Mucosa of rectum (tissue), 2 donors: ENCODE results near the gene PSMB10.

ENCODE experiments used
- H3K27ac ChIP-seq, 2 donors: one replicate each; pipeline ENCODE4 v1.7.0; 2013; ENCODE audit warnings: inconsistent platforms in 2 of 2, low read depth in 2 of 2, low read length in 2 of 2
- H3K27me3 ChIP-seq, 2 donors: one replicate each; pipeline ENCODE4 v1.7.0; 2013; ENCODE audit warnings: low read length in 2 of 2; ENCODE audit not compliant: control insufficient read depth in 2 of 2, insufficient read depth in 2 of 2
- H3K36me3 ChIP-seq, 2 donors: one replicate each; pipeline ENCODE4 v1.7.0; 2013; ENCODE audit warnings: low read length in 2 of 2; ENCODE audit not compliant: control insufficient read depth in 2 of 2, insufficient read depth in 2 of 2
- H3K4me1 ChIP-seq, 2 donors: one replicate each; pipeline ENCODE4 v1.7.0; 2013; ENCODE audit warnings: low read length in 2 of 2, mild to moderate bottlenecking in 1 of 2; ENCODE audit not compliant: control insufficient read depth in 2 of 2, insufficient read depth in 2 of 2
- H3K4me3 ChIP-seq, 2 donors: one replicate each; pipeline ENCODE4 v1.7.0; 2013; ENCODE audit warnings: low read length in 2 of 2
- H3K9ac ChIP-seq, 2 donors: one replicate each; pipeline ENCODE4 v1.7.0; 2013; ENCODE audit warnings: low read length in 2 of 2, low read depth in 1 of 2, mild to moderate bottlenecking in 1 of 2
- H3K9me3 ChIP-seq, 2 donors: one replicate each; pipeline ENCODE4 v1.7.0; 2013; ENCODE audit warnings: low read length in 2 of 2; ENCODE audit not compliant: control insufficient read depth in 2 of 2
- donor health status: healthy.
- donor health status: Normal muscosa, but diverticular disease.

Gene PSMB10

DNA sequence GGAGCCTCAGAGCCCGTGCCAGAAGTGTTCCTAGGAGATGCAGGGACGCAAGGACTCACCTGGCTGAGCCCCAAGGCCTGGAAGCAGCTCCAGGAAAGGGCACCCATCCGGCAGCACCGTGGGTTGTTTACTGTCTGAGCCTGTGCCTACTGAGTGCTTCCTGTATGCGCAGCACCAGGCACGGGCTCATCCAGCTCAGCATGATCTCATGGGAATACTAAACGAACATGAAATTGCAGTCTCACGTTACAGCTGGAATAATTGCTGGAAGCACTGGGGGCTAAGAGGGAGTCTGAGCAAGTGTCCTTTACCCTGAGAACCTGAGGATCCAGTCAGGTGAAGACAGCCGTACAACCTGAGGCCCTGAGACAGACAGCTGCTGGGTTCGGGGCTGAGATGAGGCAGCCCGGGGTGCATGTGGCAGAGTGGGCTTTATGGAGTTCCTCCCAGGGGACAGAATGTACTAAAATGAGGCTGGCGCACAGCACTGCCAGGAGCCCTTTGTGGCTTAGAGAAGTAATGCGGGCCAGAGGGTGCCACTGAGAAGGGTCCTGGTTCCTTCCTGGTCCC is 10.4 kb downstream of the PSMB10 start:
- Histone ChIP-seq H3K27ac (no peak overlapping the region), H3K4me3 (no peak overlapping the region), H3K4me1 (no peaks in the 10 kb centered on the region), H3K9ac (no peak overlapping the region), H3K36me3 (peaks cover 31 to 41% of the 10 kb centered on the region in 2 donors), H3K9me3 (no peaks in the 10 kb centered on the region), H3K27me3 (no peaks in the 10 kb centered on the region)

DNA sequence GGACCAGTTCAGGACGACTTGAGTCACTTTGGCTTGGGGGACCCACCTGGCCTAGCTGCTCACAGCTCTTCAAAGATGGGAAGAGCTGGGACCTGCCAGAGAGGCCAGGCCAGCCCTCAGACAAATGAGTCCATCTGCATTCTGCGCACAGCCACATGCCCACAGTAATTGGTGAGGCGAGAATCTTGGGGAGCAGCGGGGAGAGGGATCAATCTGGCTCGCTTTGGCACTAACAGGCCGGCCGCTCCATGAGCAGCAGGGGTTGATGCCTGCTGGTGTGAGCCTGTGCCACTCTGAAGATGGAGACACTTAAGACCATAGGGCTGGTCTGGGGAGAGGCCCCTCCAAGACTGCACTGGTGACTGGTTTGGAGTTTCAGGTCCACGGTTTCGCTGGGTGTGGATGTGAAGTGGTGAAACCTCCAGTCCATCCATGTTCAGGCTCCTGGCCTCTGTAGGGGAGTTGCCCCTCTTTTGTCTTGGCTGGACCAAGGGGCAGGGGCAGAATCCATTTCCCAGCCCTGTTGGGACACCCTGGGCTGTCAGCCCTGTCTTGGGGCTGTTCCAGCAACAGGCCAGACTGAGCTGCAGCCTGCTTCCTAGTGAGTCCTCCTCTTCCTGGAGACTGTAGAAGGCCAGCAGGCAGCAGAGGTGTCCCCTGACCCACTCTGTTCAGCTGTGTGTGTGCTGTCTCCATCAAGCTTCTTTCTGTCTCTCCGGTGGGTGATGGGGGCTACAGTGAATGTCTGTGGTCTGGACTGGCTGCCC is 12.3 kb downstream of the PSMB10 start:
- Histone ChIP-seq H3K36me3 (peaks cover 27% of the 10 kb centered on the region in 2 donors), H3K4me1 (no peaks in the 10 kb centered on the region), H3K27ac (no peak overlapping the region), H3K9me3 (no peaks in the 10 kb centered on the region), H3K27me3 (no peaks in the 10 kb centered on the region), H3K4me3 (no peak overlapping the region), H3K9ac (no peak overlapping the region)

DNA sequence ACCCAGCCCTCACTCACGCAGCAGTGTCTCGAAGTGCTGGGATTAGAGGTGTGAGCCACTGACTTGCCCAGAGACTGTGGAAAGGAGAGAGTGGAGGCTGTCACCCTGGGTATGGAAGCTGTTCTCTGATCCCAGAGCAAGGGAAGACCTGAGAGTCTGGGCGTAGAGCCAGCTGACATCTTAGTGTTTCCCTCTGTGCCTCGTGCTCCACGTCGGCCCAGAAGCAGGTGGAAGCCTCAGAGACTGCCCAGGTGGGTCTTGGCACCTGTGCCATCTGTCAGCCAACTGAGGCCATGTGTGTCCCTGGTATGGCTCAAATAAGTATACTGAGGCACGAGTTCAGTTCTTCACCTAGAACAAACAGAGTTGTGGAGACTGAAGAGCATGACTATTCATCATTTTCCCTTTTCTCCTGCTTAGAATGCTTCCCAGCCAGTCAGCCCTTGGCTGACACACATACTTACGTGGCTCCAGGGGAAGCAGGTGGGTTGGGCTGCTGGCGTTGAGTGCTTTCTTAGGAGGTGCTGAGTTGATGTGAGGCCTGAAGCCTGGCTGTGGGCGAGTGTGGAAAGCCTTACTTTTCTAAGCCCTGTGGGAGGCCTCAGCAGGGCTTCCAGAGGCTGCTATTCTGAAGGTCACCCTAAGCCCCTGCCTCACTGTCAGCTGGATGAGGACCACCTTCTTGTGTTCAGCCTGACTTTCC is 13.1 kb downstream of the PSMB10 start:
- Histone ChIP-seq H3K9me3 (no peaks in the 10 kb centered on the region), H3K4me1 (no peaks in the 10 kb centered on the region), H3K4me3 (no peak overlapping the region), H3K9ac (no peak overlapping the region), H3K27ac (no peak overlapping the region), H3K27me3 (no peaks in the 10 kb centered on the region), H3K36me3 (peaks cover 25 to 27% of the 10 kb centered on the region in 2 donors)

DNA sequence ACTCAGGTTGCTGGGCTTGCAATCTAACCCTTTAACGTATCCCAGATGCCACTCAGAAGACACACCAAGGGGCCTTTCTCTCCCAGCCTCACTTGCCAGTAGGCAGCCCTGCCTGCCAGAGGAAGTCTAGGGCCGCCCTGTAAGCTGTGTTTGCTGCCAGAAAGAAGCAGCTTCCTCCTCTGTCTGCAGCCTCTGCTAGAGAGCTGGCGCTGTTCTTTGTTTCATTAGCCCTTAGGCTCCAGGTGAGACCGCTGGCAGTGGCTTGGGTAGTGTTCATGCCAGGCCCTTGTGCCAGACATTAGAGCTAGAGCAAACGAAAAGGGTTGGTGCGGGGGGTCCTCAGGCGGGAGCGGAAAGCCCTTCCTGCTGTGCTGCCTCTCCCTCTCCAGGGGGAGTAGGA is 13.9 kb downstream of the PSMB10 start:
- H3K9me3 ChIP-seq: no peaks in the 10 kb centered on the region

DNA sequence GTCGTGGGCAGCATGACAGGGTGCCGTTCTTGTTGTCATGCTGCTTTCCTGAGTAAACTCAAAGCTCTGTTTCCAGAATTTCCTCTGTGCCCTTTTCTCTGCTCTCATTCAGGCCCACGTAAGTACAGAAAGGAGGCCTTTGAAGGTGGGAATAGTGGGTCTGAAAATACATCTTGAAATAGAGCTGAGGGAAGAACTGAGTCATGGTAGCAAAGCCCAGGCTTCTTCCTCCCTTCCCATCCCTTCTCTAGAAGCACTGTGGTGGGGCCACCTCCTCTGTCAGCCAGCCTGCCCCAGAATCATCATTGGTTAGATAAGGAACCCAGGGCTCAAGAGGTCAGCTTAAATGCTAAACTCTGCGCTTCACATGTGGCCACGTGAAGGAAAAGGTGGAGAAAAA is 14.4 kb downstream of the PSMB10 start:
- Histone ChIP-seq H3K9ac (no peak overlapping the region), H3K27ac (no peak overlapping the region), H3K36me3 (peaks cover 17 to 21% of the 10 kb centered on the region in 2 donors), H3K27me3 (no peaks in the 10 kb centered on the region), H3K4me1 (no peaks in the 10 kb centered on the region), H3K4me3 (no peak overlapping the region), H3K9me3 (no peaks in the 10 kb centered on the region)

More for the DNA sequence above, 13.9 kb downstream of the PSMB10 start:
- no peak overlapping the region for H3K9ac ChIP-seq
- no peaks in the 10 kb centered on the region for H3K27me3 ChIP-seq
- no peak overlapping the region for H3K27ac ChIP-seq
- no peaks in the 10 kb centered on the region for H3K4me1 ChIP-seq
- no peak overlapping the region for H3K4me3 ChIP-seq
- peaks cover 21 to 24% of the 10 kb centered on the region in 2 donors for H3K36me3 ChIP-seq

DNA sequence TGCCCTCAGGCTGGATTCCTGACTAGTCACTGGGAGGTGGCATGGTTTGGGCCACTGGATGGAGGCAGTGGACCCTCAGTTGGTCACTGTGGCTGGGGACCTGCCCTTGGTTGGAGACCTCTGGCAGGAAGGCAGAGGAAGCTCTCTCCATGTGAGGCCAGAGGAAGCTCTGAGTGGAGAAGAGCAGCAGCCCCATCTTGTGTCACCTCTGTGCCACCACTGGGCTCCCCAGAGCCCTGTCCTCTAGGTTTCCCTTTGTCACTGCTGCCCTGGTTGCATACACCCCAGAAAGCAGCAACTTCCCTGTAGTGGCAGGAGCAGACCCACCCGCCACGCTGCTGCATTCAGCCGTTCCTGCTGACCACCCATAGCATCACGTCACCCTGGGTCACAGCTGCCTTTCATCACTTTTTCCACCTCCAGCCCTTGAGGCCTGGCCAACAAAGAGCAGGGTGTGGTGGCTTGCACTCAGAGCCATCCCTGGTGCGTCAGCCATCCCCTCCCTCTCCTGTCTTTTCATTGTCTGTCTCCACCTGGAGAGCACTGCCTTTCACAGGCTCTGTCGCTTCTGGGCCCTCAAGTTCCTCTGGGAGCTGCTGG is 16.9 kb downstream of the PSMB10 start:
- Histone ChIP-seq H3K9me3 (no peaks in the 10 kb centered on the region), H3K4me3 (no peak overlapping the region), H3K9ac (no peak overlapping the region), H3K27ac (no peak overlapping the region), H3K4me1 (peaks cover 0 to 2% of the 10 kb centered on the region in 2 donors), H3K27me3 (no peaks in the 10 kb centered on the region), H3K36me3 (peaks cover 17 to 36% of the 10 kb centered on the region in 2 donors)

DNA sequence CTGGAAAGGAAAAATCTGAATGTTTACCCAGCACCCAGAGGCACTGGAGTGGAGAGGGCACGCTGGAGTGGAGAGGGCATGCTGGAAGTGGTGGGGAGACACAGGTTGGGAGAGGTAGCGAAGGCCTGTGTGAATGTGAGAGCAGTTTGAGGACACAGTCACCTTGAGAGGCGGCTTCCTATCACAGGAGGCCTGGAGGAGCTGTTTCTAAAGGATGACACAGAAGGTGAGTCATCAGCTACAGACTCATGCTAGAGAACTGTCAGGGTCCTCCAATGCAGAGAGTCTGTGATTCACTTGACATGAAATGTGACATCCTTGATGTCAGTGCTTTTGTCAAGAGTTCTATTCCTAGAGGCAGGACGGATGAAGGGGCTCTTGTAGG is 18.8 kb downstream of the PSMB10 start:
- H3K9ac ChIP-seq: no peak overlapping the region
- H3K4me1 ChIP-seq: peaks cover 0 to 2% of the 10 kb centered on the region in 2 donors

DNA sequence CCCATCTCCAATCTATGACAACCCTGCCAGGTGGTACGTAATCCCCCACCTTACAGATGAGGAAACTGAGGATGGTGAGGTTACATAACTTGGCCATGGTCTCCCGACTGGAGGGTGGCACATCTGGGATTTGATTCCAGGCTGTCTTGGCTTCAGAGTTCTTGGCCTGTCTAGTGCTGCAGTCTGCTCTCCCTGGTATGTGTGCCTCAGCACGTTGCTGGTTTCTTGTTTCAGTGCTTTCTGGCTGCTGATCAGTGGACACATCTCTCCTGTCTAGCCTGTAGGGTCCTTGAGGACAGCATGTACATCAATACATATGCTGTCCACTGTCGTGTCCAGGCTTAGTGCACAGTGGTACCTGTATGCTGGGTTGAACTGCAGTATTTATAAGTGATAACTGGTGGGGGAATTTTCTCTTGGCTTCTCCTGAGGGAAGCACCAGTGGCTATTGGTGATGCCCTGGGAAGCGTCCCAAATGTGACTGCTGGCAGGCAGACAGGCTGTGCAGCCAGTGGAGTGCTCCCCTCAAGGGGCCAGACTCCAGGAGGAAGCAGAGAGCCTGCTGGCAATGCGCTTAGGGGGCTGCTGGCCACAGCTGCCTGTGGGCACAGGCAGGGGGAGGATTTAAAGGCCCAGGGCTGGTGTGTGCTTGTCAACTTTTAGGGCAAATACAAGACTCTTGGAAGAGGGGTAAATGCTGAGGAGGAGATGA is 19.4 kb downstream of the PSMB10 start:
- Histone ChIP-seq H3K36me3 (peaks cover 14 to 29% of the 10 kb centered on the region in 2 donors), H3K27ac (no peak overlapping the region), H3K4me1 (peaks cover 0 to 2% of the 10 kb centered on the region in 2 donors), H3K9me3 (no peaks in the 10 kb centered on the region), H3K27me3 (no peaks in the 10 kb centered on the region), H3K9ac (no peak overlapping the region), H3K4me3 (no peak overlapping the region)

More for the DNA sequence above, 18.8 kb downstream of the PSMB10 start:
- Histone ChIP-seq H3K27me3 (no peaks in the 10 kb centered on the region), H3K9me3 (no peaks in the 10 kb centered on the region), H3K4me3 (no peak overlapping the region), H3K27ac (no peak overlapping the region), H3K36me3 (peaks cover 14 to 29% of the 10 kb centered on the region in 2 donors)

DNA sequence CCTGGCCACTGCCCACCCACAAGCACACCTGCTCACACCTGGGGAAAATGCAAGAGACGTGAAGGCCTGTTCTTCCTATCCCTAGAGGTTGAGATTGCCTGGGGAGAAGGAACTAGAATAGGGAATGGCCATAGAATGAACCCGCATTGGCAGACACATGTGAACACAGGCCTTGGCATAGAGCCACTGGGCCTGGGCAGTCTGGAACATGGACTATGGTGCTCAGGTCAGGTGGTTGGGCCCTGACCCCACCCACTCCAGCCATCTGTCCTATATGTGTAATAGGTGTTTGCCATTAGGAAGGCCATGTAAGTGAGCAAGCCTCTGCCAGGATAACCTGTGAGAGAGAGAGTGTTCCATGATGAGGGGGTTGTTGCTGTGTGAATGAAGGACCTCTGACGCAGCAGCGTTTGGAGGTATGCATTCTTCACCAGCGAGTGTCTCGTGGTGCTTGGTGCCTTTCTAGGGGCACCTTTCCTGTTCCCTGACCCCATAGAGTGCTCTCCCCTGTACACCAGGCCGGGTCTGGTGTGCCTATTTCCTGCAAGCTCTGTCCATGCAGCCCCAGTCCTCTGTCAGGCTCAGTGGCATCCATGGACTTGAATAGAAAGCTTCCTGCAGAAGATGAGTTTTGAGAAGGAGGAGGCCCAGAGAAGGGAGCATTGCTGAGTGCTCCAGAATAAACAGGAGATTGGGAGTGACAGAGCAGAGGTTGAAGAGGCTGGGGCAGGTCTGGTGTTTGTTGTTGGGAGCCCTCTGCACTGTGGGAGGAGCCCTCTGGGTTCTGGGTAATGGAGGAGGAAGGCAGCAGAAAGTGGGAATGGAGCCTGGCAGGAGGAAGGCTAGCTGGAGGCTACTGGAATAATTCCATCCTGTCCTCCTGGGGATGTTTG is 20.6 kb downstream of the PSMB10 start:
- no peak overlapping the region for H3K9ac ChIP-seq
- no peak overlapping the region for H3K27ac ChIP-seq
- H3K4me1 ChIP-seq: peaks cover 0 to 2% of the 10 kb centered on the region in 2 donors

More for the DNA sequence above, 20.6 kb downstream of the PSMB10 start:
- Histone ChIP-seq H3K27me3 (no peaks in the 10 kb centered on the region), H3K4me3 (no peak overlapping the region), H3K36me3 (peaks cover 19 to 29% of the 10 kb centered on the region in 2 donors), H3K9me3 (no peaks in the 10 kb centered on the region)
